Colonic mucosa (tissue), 4 donors: Measurements from ENCODE around the gene FNDC3A. TPM values are rescaled to one million over a fixed set of nuclear protein-coding genes. Genes with fewer than 3 reads are reported as not detected.
A peak's percentile ranks its signal among the peaks of the same experiment; 100 is the strongest.

Source experiments
- DNase-seq: peaks from one replicate; pipeline ENCODE4 v3.0.0-alpha.2; 2020
- H3K27ac ChIP-seq: fragments of 200-600 bp; one replicate; pipeline ENCODE4 v1.8.0; 2021
- H3K27me3 ChIP-seq: fragments of 200-600 bp; one replicate; pipeline ENCODE4 v1.8.0; 2021
- H3K36me3 ChIP-seq: fragments of 200-600 bp; one replicate; pipeline ENCODE4 v1.8.0; 2021
- H3K4me1 ChIP-seq: fragments of 200-600 bp; one replicate; pipeline ENCODE4 v1.8.0; 2021; ENCODE audit warnings: mild to moderate bottlenecking
- H3K4me3 ChIP-seq: fragments of 200-600 bp; one replicate; pipeline ENCODE4 v1.8.0; 2021
- H3K9ac ChIP-seq, 2 donors: one replicate each; pipeline ENCODE4 v1.7.0; 2013; ENCODE audit warnings: control low read depth in 2 of 2, low read depth in 2 of 2, low read length in 2 of 2
- H3K9me3 ChIP-seq: fragments of 200-600 bp; one replicate; pipeline ENCODE4 v1.8.0; 2021
- CTCF ChIP-seq: fragments of 200-600 bp; IDR thresholded peaks from one replicate; pipeline ENCODE4 v1.8.0; 2022; ENCODE audit warnings: antibody characterized with exemption, mild to moderate bottlenecking
- intact Hi-C: fragments of 100-400 bp; cut with DNase I; formaldehyde crosslinking; loops from one replicate; pipeline ENCODE4 v1.14.1; 2022
- total RNA-seq, 2 donors: library from RNA; stranded (reverse); fragmentation: NEBNext Ultra II Directional in 1 of 2; extraction: Animal tissue kit (Norgen Biotek cat#: 25700) in 1 of 2; gene quantifications; one replicate each; pipeline ENCODE4 v1.2.1, GENCODE V29; 2021
- donor health status: healthy.
- donor health status: DM: no; HTN: no; CAD: no.
- donor health status: DM: no; HTN: no; CAD: no.

Gene FNDC3A
- total RNA-seq, 2 donors from 2014 or later, result 33.9 to 55.3 TPM

- no peaks in the 10 kb centered on the region for H3K36me3 ChIP-seq
- no peaks in the 10 kb centered on the region for H3K9me3 ChIP-seq
- peaks cover 2% of the 10 kb centered on the region for H3K4me1 ChIP-seq
- no peak for DNase-seq
- H3K4me3 ChIP-seq, result no peak overlapping the region
- no peak for TF ChIP-seq CTCF
- H3K9ac ChIP-seq, result no peak overlapping the region
- intact Hi-C loops, result loop anchor here (5.0 kb wide), 1 partner anchor 143 kb away; no protein-coding TSS in a partner anchor
- H3K27me3 ChIP-seq, result no peaks in the 10 kb centered on the region
- no peak overlapping the region for H3K27ac ChIP-seq
These were observed 6.0 kb upstream of the FNDC3A start for GRCh38 chr13:48969685-48970084.

GRCh38 chr13:48973845-48974431, 1.8 kb upstream of the FNDC3A start:
- no peak for TF ChIP-seq CTCF
- Histone ChIP-seq H3K27ac (no peak overlapping the region), H3K36me3 (no peaks in the 10 kb centered on the region), H3K4me1 (peaks cover 6% of the 10 kb centered on the region), H3K9me3 (no peaks in the 10 kb centered on the region), H3K9ac (no peak overlapping the region), H3K27me3 (no peaks in the 10 kb centered on the region), H3K4me3 (no peak overlapping the region)
- DNase-seq, result no peak
- intact Hi-C loops, result loop anchor here (5.0 kb wide), 1 partner anchor 138 kb away; no protein-coding TSS in a partner anchor

GRCh38 chr13:48975101-48975855, 434 bp upstream of the FNDC3A start:
- Histone ChIP-seq H3K27me3 (no peaks in the 10 kb centered on the region), H3K9ac (peak overlapping the region; percentile 78 to 88), H3K27ac (peak overlapping the region; percentile 98), H3K36me3 (no peaks in the 10 kb centered on the region), H3K9me3 (no peaks in the 10 kb centered on the region), H3K4me1 (peaks cover 6% of the 10 kb centered on the region), H3K4me3 (peak overlapping the region; percentile 65)
- intact Hi-C loops, result no loop called here
- no peak for TF ChIP-seq CTCF
- DNase-seq, result peak; percentile 60

- intact Hi-C loops, result no loop called here
- DNase-seq, result peak; percentile 81
These were observed 1.0 kb downstream of the FNDC3A start for GRCh38 chr13:48976576-48977285.

More at GRCh38 chr13:48976576-48977285, 1.0 kb downstream of the FNDC3A start:
- Histone ChIP-seq H3K4me3 (peak overlapping the region; percentile 65), H3K27me3 (no peaks in the 10 kb centered on the region), H3K9me3 (no peaks in the 10 kb centered on the region), H3K36me3 (no peaks in the 10 kb centered on the region), H3K4me1 (peaks cover 6% of the 10 kb centered on the region), H3K9ac (peak overlapping the region; percentile 61 to 80), H3K27ac (peak overlapping the region; percentile 98)
- no peak for TF ChIP-seq CTCF
